Left renal cortex interstitium (tissue), 4 donors: ENCODE measurements around the gene KCTD11. TPM values are rescaled to one million over a fixed set of nuclear protein-coding genes. Genes with fewer than 3 reads are reported as not detected.
A peak's percentile ranks its signal among the peaks of the same experiment; 100 is the strongest.
"Not testable (repeated sequence)": the region's sequence is repeated elsewhere in the genome, so short reads cannot be mapped to it uniquely, and the experiment has no call there.

Experiments used
- DNase-seq, 4 donors: peaks; one replicate each; pipeline ENCODE4 v3.0.0-alpha.2; 2013; ENCODE audit warnings: low read depth in 4 of 4, low spot score in 2 of 4, missing footprints in 1 of 4
- polyA plus RNA-seq, 4 donors: library from polyadenylated mRNA; unstranded; fragments of 120-200 nt; gene quantifications; one replicate each; pipeline ENCODE4 v1.2.1, GENCODE V29; 2013; ENCODE audit not compliant: insufficient read length in 4 of 4

The KCTD11 gene
- polyA plus RNA-seq, 4 donors = 11.2 to 13.9 (median 12.5) TPM

- no peak for DNase-seq
Measured at GRCh38 chr17:7321466-7321865, 30.5 kb upstream of the KCTD11 start.

- no peak for DNase-seq
Measured at GRCh38 chr17:7322520-7323194, 29.3 kb upstream of the KCTD11 start.

DNA sequence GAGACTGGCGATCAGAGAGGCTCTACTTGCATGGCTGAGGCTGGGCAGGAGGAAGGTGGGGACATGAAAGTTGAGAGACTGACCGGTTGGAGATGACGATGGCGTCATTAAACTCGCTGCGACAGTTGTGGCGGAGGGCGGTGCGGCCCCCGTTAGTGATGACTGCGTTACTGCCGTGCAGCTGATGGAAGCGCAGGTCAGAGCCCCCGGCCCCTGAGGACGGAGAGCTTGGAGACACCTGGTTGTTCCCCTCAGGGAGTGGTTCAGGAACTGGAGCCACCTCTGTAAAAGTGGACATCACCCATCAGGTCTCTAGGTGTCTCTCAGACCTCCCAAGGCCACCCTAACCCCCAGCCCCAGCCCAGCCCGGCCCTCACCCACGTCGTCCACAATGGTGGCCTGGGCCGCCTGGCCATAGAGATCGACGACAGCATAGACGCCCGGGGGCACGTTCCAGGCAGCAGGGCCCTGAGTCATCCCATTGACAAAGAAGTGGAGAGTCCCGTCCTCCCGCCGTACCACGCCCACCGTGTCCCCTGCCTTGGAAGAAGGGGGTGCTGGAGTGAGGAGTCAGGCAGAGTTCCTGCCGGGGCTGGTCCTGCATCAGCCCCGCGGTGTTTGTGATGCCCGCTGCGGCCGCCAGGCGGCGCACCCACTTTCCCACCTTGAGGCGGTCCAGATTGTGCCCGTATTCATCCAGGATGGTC, 28.1 kb upstream of the KCTD11 start:
- no peak for DNase-seq

DNA sequence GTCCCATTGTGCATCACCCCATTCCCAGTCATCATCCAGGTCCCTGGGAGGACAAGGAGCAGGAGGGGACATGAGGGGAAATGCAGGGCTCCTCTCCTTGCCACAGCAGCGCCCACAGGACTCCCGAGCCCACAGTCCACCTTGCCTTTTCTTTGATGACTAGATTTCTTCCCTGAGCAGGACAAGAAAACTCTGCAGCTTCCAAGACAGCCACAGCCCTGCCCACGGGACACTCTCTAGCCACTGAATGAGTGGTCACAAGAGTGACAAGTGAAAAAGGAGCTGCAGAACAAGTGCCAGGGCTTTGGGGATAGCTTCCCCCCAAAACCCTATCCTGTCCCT, 27.6 kb upstream of the KCTD11 start:
- no peak for DNase-seq

GRCh38 chr17:7325031-7325528, 26.9 kb upstream of the KCTD11 start:
- DNase-seq = no peak

GRCh38 chr17:7326186-7326585, 25.8 kb upstream of the KCTD11 start:
- DNase-seq = no peak

GRCh38 chr17:7327056-7327455, 24.9 kb upstream of the KCTD11 start:
- DNase-seq = no peak

GRCh38 chr17:7327501-7327900, 24.5 kb upstream of the KCTD11 start:
- DNase-seq = no peak

GRCh38 chr17:7328009-7328408, 24.0 kb upstream of the KCTD11 start:
- DNase-seq = no peak

DNA sequence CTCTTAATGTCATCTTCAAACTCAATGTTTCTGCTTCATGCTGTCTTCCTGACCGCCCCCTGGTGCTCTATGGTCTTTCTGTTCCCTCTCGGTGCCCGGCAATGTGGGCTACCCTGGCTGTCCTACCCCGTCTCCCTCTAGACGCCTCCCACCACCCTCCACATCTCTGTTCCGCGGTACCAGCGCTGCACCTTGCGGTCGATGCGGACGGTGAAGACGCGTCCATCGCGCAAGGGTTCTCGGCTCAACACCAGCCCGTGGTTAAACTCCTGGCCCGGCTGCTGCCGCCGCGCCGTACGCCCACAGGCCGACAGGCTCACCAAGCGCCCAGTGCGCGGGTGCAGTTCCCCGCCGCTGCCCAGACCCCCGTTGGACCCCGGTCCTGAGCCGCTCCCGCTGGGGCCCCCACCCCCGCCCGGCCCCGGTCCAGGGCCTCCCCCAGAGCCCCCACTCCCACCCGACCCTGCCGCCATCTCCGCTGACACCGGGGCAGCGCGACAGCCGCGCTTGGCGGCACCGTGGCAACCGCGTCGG, 23.1 kb upstream of the KCTD11 start, which contains the start of gene NEURL4:
Gene NEURL4, minus strand, starts transcription at position 496 of the 534 bp plus-strand sequence. Its CDS starts 23 bp downstream, at position 473.
- no peak for DNase-seq

GRCh38 chr17:7329374-7329996, 22.5 kb upstream of the KCTD11 start:
- peak; percentile 96 to 99 (median 99) for DNase-seq

DNA sequence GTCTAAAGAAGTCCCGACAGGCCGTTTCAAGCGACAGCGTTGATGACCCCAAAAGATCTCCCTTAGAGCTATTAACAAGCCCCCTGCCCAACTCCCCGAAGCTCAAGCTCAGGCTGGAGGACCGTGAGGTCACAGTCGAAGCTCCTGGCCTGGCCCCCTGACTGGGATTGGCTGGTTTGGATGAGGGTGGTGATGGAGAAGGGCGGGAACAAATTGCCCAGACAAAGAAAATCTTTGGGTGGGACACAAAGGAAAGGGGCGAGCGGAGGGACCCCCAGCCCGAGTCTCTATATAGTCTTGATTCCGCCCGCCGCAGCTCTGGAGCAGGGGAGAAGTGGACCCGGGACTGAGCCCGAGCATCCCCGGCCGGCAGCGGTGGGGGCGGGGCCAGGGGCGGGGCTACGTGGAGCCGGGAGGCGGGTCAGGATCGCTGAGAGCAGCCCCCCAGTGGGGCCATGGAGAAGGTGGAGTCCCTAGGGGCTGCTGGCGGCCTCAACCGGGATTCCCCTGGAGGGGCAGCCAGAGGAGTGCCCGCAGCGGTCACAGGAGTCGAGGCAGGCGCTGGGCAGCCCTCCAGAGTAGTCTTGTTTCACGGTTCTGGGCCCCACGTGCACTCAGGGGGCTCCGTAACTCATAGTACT, 21.8 kb upstream of the KCTD11 start:
- DNase-seq = peak in 2 of 4 donors; percentile 74 to 93

DNA sequence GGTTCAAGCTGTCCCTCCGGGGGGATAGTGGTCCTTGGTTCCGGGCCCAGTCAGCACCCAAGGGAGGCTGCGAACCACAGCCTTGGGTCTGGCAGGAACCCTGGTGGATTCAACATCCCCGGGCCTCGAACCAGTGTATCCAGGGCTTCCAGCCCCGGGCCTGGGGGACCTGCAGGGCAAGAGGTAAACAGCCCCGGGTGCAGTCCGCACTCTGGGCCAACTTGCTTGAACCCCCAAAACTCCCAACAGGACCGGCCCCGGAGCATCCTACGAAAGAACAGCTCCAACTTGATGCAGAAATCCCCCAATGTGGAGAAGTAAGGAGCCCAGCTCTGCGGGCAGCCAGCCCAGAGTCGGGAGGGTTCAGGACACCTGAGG, 21.3 kb upstream of the KCTD11 start:
- no peak for DNase-seq

DNA sequence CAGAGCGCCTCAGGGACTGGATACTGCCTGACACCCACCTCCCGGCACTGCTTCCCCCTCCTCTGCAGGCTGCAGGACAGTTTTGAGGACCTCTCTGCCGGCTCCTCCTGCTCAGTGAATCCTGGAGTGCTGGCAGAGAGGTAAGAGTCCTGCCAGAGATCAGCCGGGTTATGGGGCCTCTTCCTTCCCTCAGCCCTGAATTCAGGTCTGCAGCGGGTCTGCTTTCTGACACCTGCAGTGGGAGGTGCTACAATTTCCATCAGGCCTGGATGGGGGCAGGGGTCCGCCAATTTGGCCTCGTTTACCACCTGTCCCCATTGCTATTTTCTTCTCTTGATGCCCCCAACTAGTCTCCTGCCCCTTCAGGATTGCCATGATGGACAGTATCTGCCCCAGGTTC, 19.9 kb upstream of the KCTD11 start:
- DNase-seq = no peak

GRCh38 chr17:7332600-7333069, 19.3 kb upstream of the KCTD11 start:
- not testable (repeated sequence) for DNase-seq

GRCh38 chr17:7334938-7335538, 16.9 kb upstream of the KCTD11 start:
- DNase-seq = no peak

DNA sequence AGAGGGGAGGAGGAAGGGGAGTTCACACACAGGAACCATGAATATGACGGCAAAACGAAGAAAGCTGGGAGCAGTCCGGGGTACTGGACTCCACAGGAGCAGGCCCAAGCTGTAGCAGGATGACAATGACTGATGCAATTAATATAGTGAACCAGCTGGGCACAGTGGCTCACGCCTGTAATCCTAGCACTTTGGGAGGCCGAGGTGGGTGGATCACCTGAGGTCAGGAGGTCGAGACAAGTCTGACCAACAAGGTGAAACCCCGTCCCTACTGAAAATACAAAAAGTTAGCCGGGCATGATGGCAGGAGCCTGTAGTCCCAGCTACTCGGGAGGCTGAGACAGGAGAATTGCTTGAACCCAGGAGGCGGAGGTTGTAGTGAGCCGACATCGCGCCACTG, 16.2 kb upstream of the KCTD11 start:
- DNase-seq = not testable (repeated sequence)

DNA sequence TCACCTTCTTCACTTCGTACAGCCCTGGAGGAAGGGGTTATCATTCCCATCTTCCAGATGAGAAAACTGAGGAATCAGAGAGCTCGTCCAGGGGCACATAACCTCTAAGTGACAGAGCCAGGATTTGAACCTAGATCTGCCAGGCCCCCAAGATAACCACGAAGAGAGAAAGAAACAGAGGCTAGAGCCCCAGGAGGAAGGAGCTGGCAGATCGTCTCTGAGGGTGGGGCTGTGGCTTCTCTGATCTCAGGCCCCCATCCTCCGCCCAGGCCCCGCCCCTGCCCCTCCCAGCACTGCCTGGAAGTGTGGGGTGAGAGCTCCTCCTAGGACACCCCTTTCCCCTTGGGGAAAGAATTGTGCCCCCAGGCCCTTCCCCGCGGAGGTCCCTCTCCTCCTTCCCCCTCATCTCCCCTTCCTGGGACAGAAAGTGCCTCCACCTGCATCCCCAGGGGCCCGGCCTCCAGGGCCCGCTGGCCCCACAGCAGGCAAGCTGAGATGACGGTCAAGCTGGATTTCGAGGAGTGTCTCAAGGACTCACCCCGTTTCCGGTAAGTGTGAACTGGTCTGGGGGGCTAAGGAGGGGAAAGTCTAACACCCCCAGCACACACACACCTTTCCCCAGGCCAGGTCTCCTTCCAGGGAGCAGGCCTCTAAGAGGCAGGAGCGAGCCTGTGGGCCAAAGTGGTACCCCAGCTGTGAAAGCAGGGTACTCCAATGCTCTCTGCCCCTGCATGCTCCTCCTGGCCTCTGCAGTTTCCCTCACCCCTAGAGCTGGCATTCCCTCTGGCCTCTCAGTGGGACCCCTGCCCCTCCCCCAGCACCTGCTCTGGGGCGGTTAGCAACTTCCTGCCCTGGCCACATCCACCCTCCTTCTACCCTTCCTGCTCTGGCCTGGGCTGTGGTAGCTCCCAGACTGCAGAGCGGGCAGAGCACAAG, 15.5 kb upstream of the KCTD11 start, which contains the start of gene ACAP1:
Gene ACAP1, plus strand, starts transcription at position 290 of the 936 bp plus-strand sequence. Its CDS starts 206 bp downstream, at position 496.
- no peak for DNase-seq

GRCh38 chr17:7337600-7337999, 14.4 kb upstream of the KCTD11 start:
- not testable (repeated sequence) for DNase-seq
